ENCODE results near the gene GOLGA2.

The GOLGA2 gene

GRCh38 chr9:128211186-128211980 lies 64.4 kb downstream of the GOLGA2 start:
- DNase-seq: no peak

GRCh38 chr9:128208946-128209669 lies 66.7 kb downstream of the GOLGA2 start:
- DNase-seq: no peak

DNA sequence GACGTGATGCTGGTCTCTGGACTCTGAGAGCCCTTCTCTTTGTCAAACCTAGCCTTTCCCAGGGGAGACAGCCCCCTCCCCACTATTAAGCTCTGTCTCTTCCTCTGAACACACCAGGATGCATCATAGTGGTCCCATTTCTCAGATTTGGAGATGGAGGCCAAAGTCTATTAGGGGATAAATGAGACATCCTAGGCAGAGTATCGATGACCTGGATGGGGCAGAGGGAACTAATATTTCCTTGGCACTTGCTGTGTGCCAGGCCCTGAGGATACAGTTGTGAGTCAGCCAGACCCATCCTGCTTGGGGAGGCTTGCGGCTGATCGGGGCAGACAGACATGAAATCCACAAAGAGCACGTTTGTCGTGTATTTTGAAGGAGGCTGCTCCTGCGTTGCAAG lies 67.4 kb downstream of the GOLGA2 start:
- no peak for DNase-seq

GRCh38 chr9:128206916-128207910 lies 68.6 kb downstream of the GOLGA2 start:
- no peak for DNase-seq

DNA sequence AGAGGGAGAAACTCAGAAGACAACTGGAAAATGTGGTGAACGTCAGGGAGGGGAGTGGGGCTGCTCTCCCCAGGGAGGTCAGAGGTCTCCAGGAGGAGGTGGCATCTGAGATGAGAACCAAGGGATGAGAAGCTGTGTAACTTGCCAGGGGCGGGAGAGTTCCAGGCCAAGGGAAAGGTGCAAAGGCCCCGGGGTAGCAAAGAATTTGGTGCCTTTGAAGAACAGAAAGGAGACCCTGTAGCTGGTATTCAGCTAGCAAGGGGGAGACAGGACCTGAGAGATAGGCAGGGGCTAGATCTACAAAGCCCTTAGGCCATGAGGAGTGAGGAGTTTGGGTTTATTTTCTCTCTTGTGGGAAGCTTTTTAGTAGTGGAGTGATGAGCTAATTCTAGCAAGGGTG lies 69.3 kb downstream of the GOLGA2 start:
- DNase-seq: no peak
